Measurements from ENCODE around the gene AMZ1.

- TF ChIP-seq CTCF (IDR thresholded peaks at IDR 0.05; ENCODE audit: poor library complexity) (no peak), EZH2phosphoT487 (IDR thresholded peaks at IDR 0.05; ENCODE audit: low read depth, severe bottlenecking, unreplicated experiment) (no peak), EZH2 (IDR thresholded peaks at IDR 0.05; ENCODE audit: borderline replicate concordance) (no peak)
Measured at GRCh38 chr7:2655870-2656614, 32.0 kb upstream of the AMZ1 start.

All from hepatocyte (in vitro differentiated cells).